ENCODE measurements around the gene TNFRSF8. TPM values are rescaled to one million over a fixed set of nuclear protein-coding genes. Genes with fewer than 3 reads are reported as not detected.

The TNFRSF8 gene
- total and polyA plus RNA-seq, 2 of the 4 experiments (the other 2 are of a cell fraction): under 0.01 to 0.31 TPM

GRCh38 chr1:12095452-12096263 lies 32.6 kb downstream of the TNFRSF8 start:
- intact Hi-C loops (cut with micrococcal nuclease): no loop called here

More at GRCh38 chr1:12095452-12096263, 32.6 kb downstream of the TNFRSF8 start:
- ChIA-PET CTCF (no interaction called here), POLR2A (ENCODE audit: unreplicated experiment) (no interaction called here)
- ATAC-seq (ENCODE audit: low read depth) (no peak; the same call in 1 of the 2 replicates), DNase-seq (peak; percentile 45)
- no peak overlapping the region for H3K4ac ChIP-seq (ENCODE audit: low read depth, low read length)
- no peaks in the 10 kb centered on the region for H3K79me1 ChIP-seq (ENCODE audit: low read depth in 1 of 2, low read length in 2 of 2)
- BruUV-seq (replicated peaks): no TSS peak
- no peak overlapping the region for H3K9ac ChIP-seq (ENCODE audit: low read depth, low read length)
- H3K27ac ChIP-seq (ENCODE audit: insufficient read depth, low read length): no peak overlapping the region
- H3K14ac ChIP-seq (replicated peaks; ENCODE audit: low read depth, low read length): no peak overlapping the region
- H3K36me3 ChIP-seq (ENCODE audit: control insufficient read depth, insufficient read depth, low read length): no peaks in the 10 kb centered on the region
- H3K18ac ChIP-seq (ENCODE audit: low read depth, low read length): peak overlapping the region; percentile 6; the same call in 1 of the 2 replicates
- dilution Hi-C loops (cut with HindIII; ENCODE audit: low sequenced_read_pairs, unreplicated experiment): no loop called here
- no peak overlapping the region for H4K5ac ChIP-seq (ENCODE audit: low read depth, low read length)
- 80% methylated on average over 1 of the region's 10 CpGs; no CpG with 5 or more reads in 1 of the 2 experiments for WGBS, 2 experiments (ENCODE audit: extremely low coverage in 2 of 2, insufficient read length in 1 of 2)
- no peak overlapping the region for H3K23ac ChIP-seq (ENCODE audit: low read depth, low read length)
- no peak overlapping the region for H2BK120ac ChIP-seq (ENCODE audit: low read depth, low read length)
- no peak overlapping the region; a peak in 2 of 4 replicates for H4K8ac ChIP-seq (ENCODE audit: low read depth in 2 of 2, low read length in 2 of 2)
- H2AFZ ChIP-seq (replicated peaks; ENCODE audit: low read length, poor library complexity): peak overlapping the region; percentile 36
- H3K27me3 ChIP-seq (ENCODE audit: control insufficient read depth, insufficient read depth, low read length): peaks cover 9% of the 10 kb centered on the region
- H2AK5ac ChIP-seq (ENCODE audit: low read depth, low read length): no peak overlapping the region
- H2BK5ac ChIP-seq (ENCODE audit: low read depth, low read length, poor library complexity, severe bottlenecking): peak overlapping the region; percentile 9
- H3K4me3 ChIP-seq (ENCODE audit: insufficient read depth, low read depth, low read length): no peak overlapping the region
- no peaks in the 10 kb centered on the region for H3K9me1 ChIP-seq (ENCODE audit: insufficient read depth, low read length)
- H3K4me2 ChIP-seq (ENCODE audit: low read depth, low read length): no peak overlapping the region
- peaks cover 5% of the 10 kb centered on the region for H3K4me1 ChIP-seq (ENCODE audit: control insufficient read depth, insufficient read depth, low read length)
- no peak overlapping the region for H2AK9ac ChIP-seq (replicated peaks; ENCODE audit: low read depth, low read length, poor library complexity)
- no peak overlapping the region for H2BK20ac ChIP-seq (ENCODE audit: low read depth, low read length)
- no peak overlapping the region for H4K91ac ChIP-seq (ENCODE audit: insufficient read depth, low read depth, low read length)
- H2BK15ac ChIP-seq (ENCODE audit: low read depth, low read length): no peak overlapping the region
- H3K9me3 ChIP-seq (ENCODE audit: control insufficient read depth, insufficient read depth, low read length): no peaks in the 10 kb centered on the region
- no peak overlapping the region for H3K56ac ChIP-seq (ENCODE audit: extremely low read depth, insufficient read depth, low read length)
- H4K20me1 ChIP-seq (ENCODE audit: insufficient read depth, low read length): no peaks in the 10 kb centered on the region
- TF ChIP-seq MAZ (IDR thresholded peaks at IDR 0.05; ENCODE audit: borderline replicate concordance, low read depth, low read length): no peak
- no peak for TF ChIP-seq BHLHE40 (IDR thresholded peaks at IDR 0.05; ENCODE audit: low read depth, low read length)
- TF ChIP-seq RFX5 (IDR thresholded peaks at IDR 0.05; ENCODE audit: low read depth, low read length): no peak
- TF ChIP-seq CHD1 (IDR thresholded peaks at IDR 0.05; ENCODE audit: low read depth, low read length): no peak
- TF ChIP-seq MXI1 (IDR thresholded peaks at IDR 0.05; ENCODE audit: borderline replicate concordance, low read depth, low read length): no peak
- peak; percentile 42; the same call in 1 of the 2 replicates for TF ChIP-seq CEBPB (IDR thresholded peaks at IDR 0.05; ENCODE audit: low read depth, low read length)
- peak; percentile 96 for TF ChIP-seq USF2 (IDR thresholded peaks at IDR 0.05; ENCODE audit: low read depth, low read length)
- in situ Hi-C loops (cut with MboI; ENCODE audit: low sequenced_read_pairs): no loop called here

Measured in IMR-90 (cell line).